GM12892 (cell line): ENCODE measurements around the gene LASP1NB.
A peak's percentile ranks its signal among the peaks of the same experiment; 100 is the strongest.

Experiments used
- DNase-seq: peaks from one replicate; pipeline ENCODE4 v3.0.0; 2011; ENCODE audit not compliant: insufficient read length
- FAIRE-seq: peaks from 2 replicates; lab custom pipeline; 2011; peaks lifted over from hg19 to GRCh38; lab: Jason Lieb, UNC
- POLR2A ChIP-seq: IDR thresholded peaks from 2 replicates; pipeline ENCODE4 v1.6.1; 2011; ENCODE audit warnings: low read depth, low read length, control low read depth
- POLR2AphosphoS5 ChIP-seq: IDR thresholded peaks from 2 replicates; pipeline ENCODE4 v1.6.1; 2011; ENCODE audit warnings: low read depth, low read length, control low read depth
- TAF1 ChIP-seq: IDR thresholded peaks from 2 replicates; pipeline ENCODE4 v1.6.1; 2011; ENCODE audit warnings: low read depth, mild to moderate bottlenecking, control low read depth, low read length, borderline replicate concordance

Gene LASP1NB

GRCh38 chr17:38889745-38890409 is 35.5 kb upstream of the LASP1NB start:
- DNase-seq (no peak), FAIRE-seq (no peak)
- no peak for TF ChIP-seq POLR2AphosphoS5
- TF ChIP-seq TAF1: no peak
- no peak for TF ChIP-seq POLR2A

- no peak for DNase-seq
- TF ChIP-seq POLR2A (no peak), POLR2AphosphoS5 (no peak), TAF1 (no peak)
- FAIRE-seq: no peak
Measured at GRCh38 chr17:38890410-38890746, 35.0 kb upstream of the LASP1NB start.

GRCh38 chr17:38891441-38891840 is 34.0 kb upstream of the LASP1NB start:
- FAIRE-seq: no peak
- DNase-seq: no peak
- TF ChIP-seq POLR2A (no peak), POLR2AphosphoS5 (no peak), TAF1 (no peak)

GRCh38 chr17:38892083-38892482 is 33.3 kb upstream of the LASP1NB start:
- FAIRE-seq (no peak), DNase-seq (no peak)
- no peak for TF ChIP-seq POLR2AphosphoS5

- no peak for FAIRE-seq
- TF ChIP-seq POLR2AphosphoS5: no peak
- no peak for TF ChIP-seq TAF1
- no peak for TF ChIP-seq POLR2A
Measured at GRCh38 chr17:38892620-38893019, 32.8 kb upstream of the LASP1NB start.

GRCh38 chr17:38893113-38893512 is 32.3 kb upstream of the LASP1NB start:
- FAIRE-seq: no peak

More at GRCh38 chr17:38892620-38893019, 32.8 kb upstream of the LASP1NB start:
- DNase-seq: no peak

GRCh38 chr17:38893607-38894006 is 31.8 kb upstream of the LASP1NB start:
- TF ChIP-seq POLR2A (no peak), TAF1 (no peak), POLR2AphosphoS5 (no peak)
- FAIRE-seq (peak; percentile 14), DNase-seq (no peak)

More at GRCh38 chr17:38893113-38893512, 32.3 kb upstream of the LASP1NB start:
- no peak for DNase-seq
- no peak for TF ChIP-seq POLR2AphosphoS5

- DNase-seq: no peak
- FAIRE-seq: peak; percentile 78
- TF ChIP-seq POLR2AphosphoS5: no peak
- TF ChIP-seq POLR2A: no peak
- no peak for TF ChIP-seq TAF1
Measured at GRCh38 chr17:38894276-38894675, 31.1 kb upstream of the LASP1NB start.

GRCh38 chr17:38896346-38896954 is 29.0 kb upstream of the LASP1NB start:
- FAIRE-seq (no peak), DNase-seq (no peak)
- no peak for TF ChIP-seq POLR2A
- TF ChIP-seq POLR2AphosphoS5: no peak
- no peak for TF ChIP-seq TAF1

GRCh38 chr17:38897176-38897575 is 28.2 kb upstream of the LASP1NB start:
- TF ChIP-seq TAF1 (no peak), POLR2AphosphoS5 (no peak), POLR2A (no peak)
- FAIRE-seq: peak; percentile 21
- no peak for DNase-seq

- peak; percentile 77 for FAIRE-seq
- 0 out of 2 replicates have a peak, but pooled peaks have one; percentile 1 for TF ChIP-seq POLR2A
- no peak for TF ChIP-seq TAF1
- TF ChIP-seq POLR2AphosphoS5: no peak
- DNase-seq: no peak
Measured at GRCh38 chr17:38897671-38898290, 27.6 kb upstream of the LASP1NB start.

GRCh38 chr17:38898291-38898679 is 27.1 kb upstream of the LASP1NB start:
- FAIRE-seq: no peak
- DNase-seq: no peak
- 0 out of 2 replicates have a peak, but pooled peaks have one; percentile 5 for TF ChIP-seq POLR2A
- TF ChIP-seq TAF1: no peak

- FAIRE-seq (peak; percentile 100), DNase-seq (peak; percentile 97)
- peak; percentile 56; the same call in 1 of the 2 replicates for TF ChIP-seq POLR2A
- 0 out of 2 replicates have a peak, but pooled peaks have one; percentile 26 for TF ChIP-seq TAF1
- peak; percentile 37 for TF ChIP-seq POLR2AphosphoS5
Measured at GRCh38 chr17:38898812-38899348, 26.5 kb upstream of the LASP1NB start.
